ENCODE data around the gene SMTNL2.
"Not testable (repeated sequence)": the region's sequence is repeated elsewhere in the genome, so short reads cannot be mapped to it uniquely, and the experiment has no call there.

The SMTNL2 gene

DNA sequence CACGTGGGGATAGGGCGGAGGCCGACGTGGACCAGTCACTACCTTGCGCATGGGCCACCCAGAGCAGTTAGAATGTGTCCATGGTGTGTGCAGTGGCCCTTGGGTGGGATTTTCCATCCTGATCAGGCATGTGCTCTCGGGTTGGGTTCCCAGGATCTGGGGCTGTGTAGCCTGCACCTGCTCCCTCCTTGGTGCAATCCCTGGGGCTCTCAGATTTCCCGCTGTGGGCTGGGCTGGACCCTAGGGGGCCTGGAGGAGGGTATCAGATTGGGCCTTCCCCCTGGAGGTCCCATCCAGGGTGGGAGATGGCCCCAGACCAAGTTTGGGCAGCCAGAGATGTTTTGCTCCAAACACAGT lies 1.3 kb downstream of the SMTNL2 start:
- no peak for DNase-seq (ENCODE audit: low spot score)

DNA sequence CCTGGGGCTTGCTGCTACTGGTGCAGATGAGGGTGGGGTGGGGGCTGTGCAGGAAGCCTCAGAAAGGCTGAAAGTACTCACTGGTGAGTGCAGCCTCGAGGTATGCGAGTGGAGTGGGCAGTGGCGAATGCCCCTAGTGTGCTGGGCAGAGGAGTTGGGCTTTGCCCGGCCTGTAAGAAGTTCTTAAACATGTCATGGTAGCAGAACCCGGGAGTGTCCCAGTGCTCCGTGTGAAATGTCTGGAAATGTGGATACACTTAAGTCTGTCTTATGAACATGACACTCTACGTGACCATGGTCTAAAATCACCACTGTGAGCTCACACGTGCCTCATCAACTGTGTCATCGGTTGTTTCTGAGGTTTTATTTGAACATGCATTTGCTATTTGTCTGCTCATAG lies 1.7 kb downstream of the SMTNL2 start:
- no peak for DNase-seq (ENCODE audit: low spot score)

DNA sequence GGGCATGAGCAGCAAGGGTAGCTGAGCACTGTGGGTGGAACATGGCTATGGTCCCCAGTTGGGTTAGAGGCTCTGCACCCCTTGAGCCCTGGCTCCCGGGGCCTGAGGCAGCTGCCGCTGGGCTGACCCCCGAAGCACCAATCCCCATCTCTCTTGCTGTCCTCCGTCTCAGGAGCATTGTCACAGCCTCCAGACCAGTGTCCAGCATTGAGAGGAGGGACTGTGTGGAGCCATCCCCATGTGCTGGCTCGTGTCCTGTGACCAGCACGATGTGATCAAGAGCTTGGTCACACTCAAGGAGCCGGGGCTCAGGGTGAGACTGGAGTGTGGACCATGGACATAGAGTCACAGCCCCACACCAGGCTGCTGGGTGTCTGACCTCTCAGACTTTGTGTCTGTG lies 2.9 kb downstream of the SMTNL2 start:
- DNase-seq (ENCODE audit: low spot score): no peak

DNA sequence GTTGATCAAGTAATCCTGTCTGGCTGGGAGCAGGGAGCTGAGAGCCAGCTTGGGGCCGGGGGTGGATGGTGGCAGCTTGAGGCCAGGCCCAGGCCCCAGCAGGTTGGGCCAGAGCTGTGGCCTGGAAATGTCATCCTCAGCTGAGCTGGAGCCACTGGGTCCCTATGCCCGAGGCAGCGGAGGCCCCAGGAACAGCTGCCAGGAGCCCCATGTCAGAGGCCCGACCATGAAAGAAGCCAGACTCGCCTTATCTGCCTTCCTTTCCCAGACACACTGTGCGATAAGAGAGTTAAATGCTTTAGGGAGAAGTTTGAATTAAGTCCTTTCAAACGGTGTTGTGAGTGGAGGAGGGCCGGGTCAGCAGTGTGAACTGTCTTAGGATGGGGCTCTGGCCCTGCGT lies 3.5 kb downstream of the SMTNL2 start:
- DNase-seq (ENCODE audit: low spot score): no peak

DNA sequence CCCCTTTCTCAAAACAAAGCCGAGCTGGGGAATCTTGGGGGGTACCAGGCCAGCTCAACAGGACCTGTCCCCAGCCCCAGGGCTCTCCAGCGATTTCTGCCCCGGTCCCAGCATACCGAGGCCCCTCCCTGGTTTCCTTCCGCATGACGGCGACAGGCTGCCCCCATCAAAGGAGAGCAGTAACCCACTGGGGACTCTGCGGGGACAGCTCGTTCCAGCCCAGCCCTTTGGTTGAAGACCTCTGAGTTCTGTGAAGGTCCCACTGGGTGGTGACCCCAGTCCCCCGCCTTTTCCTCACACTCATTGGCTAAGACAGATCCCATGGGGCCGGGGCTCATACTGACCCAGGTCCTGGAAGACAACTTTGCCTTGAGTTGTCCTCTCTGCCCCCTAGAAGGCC lies 4.1 kb downstream of the SMTNL2 start:
- no peak for DNase-seq (ENCODE audit: low spot score)

DNA sequence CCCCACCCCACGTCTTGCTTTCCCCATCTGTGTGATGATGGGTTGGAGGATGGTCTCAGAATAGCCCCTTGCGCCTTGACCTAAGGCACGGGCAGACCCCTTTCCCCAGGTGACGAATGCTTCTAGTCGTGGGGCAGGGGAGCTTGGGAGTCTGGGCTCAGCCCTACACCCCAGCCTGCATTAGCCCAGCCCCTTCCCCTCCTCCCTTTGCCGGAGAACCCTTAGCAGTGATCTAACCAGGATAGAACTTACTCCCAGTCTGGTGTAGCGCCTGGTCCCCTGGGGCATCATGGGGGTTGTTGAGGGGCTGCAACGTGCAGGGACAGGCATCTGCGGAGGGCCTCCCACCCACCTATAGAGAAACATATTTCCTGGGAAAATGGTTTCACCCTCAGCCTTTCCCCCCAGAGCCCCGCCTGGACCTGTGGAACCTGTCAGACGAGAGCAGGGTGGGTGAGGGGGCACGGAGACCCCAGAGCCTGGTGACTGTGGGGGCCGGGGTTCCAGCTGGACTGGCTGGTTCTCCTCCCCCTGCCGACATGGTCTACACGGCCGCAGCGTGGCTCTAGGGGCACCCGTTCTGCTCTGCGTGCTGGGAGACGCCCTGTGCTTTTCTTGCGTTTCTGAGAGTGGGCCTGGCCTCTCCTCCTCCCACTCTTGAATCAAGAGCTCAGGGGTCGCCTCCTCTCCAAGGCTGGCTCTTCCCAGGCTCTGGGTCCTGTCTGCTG lies 4.7 kb downstream of the SMTNL2 start:
- DNase-seq (ENCODE audit: low spot score): no peak

DNA sequence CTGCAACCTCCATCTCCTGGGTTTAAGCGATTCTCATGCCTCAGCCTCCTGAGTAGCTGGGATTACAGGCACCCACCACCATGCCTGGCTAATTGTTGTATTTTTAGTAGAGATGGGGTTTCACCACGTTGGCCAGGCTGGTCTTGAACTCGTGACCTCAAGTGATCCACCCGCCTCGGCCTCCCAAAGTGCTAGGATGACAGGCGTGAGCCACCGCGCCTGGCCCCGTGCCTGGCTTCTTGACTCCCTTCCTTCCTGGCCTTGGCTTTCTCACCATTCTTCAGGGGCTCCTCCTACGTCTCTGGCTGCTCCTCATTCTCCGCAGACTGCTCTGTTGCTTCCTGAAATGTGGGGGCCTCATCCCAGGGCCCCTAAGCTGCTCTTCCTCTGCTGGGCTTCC lies 5.7 kb downstream of the SMTNL2 start:
- DNase-seq (ENCODE audit: low spot score): not testable (repeated sequence)

DNA sequence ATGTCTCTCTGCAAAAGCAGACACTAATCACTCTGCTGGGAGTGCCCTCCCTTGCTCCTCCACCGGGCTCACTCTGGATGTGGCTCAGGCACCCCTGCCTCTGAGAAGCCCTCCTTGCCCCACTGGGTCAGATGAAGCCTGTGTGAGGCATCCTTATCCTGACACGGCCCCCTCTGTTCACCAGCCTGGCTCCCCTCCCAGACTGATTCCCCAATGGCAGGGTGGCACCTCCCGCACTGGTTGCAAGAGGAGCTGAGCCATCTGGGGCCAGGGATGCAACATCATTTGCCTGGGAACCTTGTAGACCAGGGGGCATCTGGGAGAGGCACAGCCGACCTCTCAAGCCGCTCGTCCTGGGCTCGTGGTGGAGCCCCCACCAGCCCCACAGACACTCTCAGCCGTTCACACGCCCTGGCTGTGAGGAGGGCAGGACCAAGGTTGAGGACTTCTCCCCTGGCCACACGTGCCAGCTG lies 6.7 kb downstream of the SMTNL2 start:
- no peak for DNase-seq (ENCODE audit: low spot score)

DNA sequence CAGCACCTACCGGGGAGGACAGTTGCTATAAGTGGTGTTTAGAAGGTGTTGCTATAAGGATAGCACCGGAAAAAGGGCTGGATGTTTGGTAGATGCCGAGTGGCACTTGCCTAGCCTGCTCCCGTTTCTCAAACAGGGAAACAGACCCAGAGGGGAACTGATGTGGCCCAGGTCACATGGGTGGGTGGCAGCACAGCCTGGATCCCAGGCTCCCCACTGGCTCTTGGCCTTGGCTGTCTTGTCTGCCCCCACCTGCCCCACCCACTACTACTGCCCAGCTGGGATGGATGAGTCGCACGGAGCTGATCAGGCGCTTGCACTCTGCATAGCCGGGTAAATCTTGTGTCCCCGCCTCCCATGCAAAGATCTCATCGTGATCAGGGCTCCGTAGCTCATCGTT lies 7.2 kb downstream of the SMTNL2 start:
- DNase-seq (ENCODE audit: low spot score): no peak

DNA sequence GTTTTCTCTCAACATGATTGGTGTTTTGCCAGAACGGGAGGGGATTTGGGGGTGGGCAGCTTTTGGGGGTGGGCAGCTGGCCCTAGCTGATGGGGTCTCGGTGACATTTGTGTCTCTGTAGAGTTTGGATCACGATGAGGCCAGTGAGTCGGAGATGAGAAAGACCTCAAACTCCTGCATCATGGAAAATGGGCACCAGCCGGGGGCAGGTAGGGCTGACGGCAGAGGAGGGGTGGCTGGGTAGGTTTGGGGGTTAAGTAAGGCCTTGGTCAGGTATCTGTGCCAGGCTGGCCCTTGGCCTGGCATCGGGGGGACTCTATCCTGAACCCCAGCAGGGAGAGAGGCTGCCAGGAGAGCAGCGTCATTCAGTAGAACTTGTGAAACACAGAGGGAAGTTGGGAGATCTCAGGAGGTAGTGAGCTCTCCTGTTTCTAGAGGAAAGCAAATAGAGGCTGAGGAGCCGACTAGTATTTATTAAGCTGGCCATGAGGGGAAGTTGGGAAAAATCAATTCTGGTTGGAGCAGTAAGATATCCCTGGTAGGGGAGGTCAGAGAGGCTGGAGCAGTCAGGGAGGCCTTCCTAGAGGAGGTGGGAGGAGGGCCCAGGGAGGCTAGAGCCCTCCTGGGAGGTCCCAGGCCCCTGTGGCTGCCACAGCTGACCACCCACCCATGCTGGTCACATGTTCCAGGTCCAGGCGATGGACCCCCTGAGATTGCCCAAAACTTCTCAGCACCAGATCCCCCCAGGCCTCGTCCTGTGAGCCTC lies 8.1 kb downstream of the SMTNL2 start:
- DNase-seq (ENCODE audit: low spot score): no peak

DNA sequence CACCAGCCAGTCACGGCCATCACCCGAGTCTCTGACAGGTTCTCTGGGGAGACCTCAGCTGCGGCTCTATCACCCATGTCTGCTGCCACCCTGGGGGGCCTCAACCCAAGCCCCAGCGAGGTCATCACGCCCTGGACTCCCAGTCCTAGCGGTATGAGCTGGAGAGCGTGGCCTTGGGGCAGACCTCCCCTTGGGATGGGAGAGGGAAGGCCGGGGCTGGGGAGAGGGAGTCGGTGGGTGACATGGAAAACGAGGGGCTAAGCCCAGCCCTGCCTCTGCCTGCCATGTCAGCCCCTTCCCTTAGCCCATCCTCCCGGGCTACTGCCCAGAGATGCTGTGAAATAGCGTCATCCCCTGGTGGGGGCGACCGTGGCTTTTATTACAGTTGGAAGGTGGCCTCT lies 8.7 kb downstream of the SMTNL2 start:
- no peak for DNase-seq (ENCODE audit: low spot score)

DNA sequence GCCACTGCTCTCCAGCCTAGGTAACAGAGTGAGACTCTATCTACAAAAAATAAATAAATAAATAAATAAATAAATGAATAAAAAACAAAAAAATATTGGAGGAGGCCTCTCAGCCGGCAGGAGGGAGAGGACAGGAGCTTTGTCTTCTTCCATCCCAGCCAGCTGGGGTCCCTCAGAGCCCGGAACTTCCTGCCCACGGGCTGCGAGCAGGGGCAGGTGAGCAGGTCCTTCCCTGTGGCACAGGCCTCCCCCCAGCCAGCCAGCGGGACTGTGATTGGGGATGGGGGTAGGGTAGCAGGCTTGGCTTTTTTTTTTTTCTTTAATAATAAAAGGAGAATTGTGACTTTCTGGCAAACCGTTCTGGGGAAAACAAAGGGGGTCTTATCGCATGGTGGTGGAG lies 10.1 kb downstream of the SMTNL2 start:
- DNase-seq (ENCODE audit: low spot score): no peak

DNA sequence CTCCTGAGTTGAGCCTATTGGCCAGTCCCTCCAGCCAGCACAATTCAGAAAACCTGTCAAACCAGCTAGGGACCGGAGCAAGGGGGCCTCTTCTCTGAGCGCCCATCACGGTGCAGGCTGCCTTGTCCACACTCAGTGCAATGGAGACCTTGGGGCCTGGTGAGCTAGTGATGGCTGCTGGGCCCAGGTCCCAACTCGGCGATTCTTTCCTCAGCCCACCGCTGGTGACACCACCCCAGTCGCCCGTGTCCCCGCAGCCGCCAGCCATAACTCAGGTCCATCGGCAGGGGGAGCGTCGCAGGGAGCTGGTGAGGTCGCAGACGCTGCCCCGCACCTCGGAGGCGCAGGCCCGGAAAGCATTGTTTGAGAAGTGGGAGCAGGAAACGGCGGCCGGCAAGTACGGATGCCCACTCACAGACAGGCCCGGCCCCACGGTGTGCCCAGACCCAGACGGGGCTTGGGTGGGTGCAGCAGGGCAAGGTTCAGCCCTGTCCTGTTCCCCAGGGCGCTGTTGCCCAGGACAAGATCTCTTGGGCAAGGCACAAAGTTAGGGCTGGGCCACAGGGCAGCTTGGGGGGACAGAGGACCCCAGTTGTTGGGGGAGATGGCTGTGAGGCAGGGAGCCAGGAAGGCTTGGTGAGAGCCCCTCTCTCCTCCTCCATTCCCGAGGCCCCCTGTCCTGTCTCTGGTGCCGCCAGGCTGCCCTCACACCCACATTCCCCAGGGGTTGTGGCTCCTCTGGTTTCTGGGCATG lies 10.8 kb downstream of the SMTNL2 start:
- no peak for DNase-seq (ENCODE audit: low spot score)

DNA sequence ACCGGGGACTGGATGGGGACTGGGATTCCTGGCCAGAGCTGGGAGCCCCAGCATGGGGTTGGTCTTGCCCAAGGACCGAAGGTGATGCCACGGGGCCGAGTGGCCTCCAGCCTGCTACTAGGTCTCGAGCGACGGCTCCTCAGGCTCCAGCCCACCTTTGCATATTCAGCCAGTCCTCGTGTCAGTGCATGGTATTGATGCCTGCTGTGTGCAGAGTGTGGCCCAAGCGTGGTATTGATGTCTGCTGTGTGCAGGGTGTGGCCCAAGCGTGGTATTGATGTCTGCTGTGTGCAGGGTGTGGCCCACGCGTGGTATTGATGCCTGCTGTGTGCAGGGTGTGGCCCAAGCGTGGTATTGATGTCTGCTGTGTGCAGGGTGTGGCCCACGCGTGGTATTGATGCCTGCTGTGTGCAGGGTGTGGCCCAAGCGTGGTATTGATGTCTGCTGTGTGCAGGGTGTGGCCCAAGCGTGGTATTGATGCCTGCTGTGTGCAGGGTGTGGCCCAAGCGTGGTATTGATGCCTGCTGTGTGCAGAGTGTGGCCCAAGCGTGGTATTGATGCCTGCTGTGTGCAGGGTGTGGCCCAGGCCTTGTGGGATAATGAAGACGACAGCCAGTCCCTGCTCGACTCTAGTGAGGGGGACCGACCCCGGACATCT lies 11.5 kb downstream of the SMTNL2 start:
- DNase-seq (ENCODE audit: low spot score): not testable (repeated sequence)

DNA sequence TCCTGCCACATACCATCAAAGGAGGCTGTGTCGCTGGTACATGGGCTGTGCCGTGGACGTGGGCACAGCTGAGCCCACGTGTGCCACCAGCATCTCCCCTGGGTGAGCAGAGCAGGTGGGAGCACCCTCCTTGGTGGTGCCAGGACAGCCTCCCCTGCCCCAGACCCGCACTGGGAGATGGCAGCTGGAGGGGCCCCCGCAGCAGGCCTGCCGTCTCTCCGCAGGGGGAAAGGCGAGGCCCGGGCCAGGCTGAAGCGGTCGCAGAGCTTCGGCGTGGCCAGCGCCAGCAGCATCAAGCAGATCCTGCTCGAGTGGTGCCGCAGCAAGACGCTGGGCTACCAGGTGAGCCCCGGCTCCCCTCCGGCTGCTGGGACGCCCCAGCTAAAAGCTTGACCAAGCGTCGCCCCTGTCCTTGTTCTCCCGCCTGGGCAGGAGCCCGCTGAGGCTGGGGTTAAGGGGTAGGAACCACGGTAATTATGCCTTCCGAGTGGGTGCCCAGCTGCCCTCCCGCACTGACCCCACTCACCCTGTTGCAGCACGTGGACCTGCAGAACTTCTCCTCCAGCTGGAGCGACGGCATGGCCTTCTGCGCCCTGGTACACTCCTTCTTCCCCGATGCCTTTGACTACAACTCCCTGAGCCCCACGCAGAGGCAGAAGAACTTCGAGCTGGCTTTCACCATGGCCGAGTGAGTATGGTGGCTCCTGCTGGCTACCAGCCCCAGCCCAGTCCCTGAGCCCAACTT lies 12.5 kb downstream of the SMTNL2 start:
- DNase-seq (ENCODE audit: low spot score): no peak

DNA sequence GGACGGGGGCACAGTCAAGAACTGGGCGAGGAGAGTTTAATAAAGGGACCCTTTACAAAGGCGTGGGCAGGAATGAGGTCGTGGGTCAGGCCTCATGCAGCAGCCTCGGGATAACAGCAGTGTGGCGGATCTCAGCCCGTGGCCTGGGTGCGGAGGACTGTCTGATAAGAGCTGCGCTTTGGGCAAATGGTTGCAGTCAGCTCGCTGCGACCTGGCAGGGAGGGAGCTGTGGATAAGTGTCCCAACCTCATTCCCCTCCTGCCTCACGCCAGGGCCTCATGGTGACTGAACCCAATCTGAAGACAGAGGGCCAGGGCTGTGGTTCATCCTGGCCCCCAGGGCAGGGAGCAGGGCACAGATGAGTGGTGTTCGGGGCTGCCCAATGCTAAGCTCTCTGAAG lies 13.6 kb downstream of the SMTNL2 start:
- DNase-seq (ENCODE audit: low spot score): no peak

DNA sequence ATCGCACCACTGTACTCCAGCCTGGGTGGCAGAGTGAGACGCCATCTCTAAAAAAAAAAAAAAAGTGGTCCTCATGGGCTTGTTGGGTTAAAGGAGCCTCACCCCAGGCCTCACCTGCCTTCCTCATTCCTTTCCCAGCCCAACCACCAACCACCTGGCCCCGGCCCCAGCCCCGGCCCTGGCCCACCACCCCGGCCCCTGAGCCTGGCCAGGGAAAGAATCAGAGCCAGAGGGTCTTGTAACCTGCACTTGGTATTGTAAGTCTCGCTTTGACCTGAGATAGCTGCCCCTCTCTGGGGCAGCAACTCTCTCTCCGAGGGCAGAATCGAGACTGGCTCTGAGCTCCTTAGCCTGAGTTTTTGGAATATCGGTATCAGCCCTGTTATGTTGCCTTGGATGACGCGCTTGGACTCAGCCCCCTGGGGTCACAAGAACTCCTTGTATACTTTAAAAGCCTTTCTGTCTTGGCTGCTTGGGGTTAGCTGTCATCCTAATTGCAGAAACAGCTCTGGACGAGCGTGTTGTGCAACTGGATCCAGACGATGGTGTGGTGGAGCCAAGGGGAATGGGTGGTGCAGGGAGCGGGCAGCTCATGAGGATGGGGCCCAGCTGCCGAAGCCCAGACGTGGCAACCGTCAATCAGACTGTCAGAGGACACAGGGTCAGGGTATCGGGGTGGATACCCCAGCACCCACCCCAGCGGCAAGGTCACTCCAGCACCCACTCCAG lies 14.6 kb downstream of the SMTNL2 start:
- peak; percentile 66 for DNase-seq (ENCODE audit: low spot score)

DNA sequence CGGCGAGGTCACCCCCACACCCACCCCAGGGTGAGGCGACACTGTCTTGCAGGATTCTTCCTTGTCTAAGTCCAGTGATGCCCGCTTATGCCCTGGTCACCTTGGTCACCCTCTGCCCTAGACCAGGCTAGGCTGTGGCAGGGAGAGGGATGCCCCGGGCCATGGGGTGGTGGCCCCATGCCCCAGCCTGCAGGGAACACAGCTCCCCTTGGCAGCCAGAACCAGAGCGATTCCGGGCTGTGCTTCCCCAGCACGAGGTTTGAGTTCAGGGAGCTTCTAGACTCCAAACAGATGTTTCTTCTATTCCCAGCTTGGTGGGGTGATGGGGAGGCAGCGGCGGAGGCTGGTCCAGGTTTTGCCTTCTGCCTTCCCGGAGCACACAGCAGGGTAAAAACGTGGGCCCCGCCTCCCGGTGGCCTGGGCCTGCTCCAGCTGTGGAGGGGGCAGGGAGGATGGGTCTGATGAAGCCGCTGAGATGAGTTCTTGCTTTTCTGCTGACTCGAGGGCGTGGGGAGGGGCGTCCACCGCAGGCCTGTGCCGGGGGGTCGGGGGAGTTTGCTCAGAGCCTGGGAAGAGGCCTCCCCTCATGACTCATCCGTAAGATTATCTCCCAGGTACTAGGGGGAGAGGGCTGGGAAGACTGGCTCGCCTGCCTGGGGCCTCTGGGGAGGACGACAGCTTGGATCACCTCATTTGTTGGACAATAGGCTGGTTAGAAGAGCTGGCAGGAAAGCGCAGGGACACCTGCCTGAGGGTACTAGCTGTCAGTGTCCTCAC lies 15.4 kb downstream of the SMTNL2 start:
- no peak for DNase-seq (ENCODE audit: low spot score)

DNA sequence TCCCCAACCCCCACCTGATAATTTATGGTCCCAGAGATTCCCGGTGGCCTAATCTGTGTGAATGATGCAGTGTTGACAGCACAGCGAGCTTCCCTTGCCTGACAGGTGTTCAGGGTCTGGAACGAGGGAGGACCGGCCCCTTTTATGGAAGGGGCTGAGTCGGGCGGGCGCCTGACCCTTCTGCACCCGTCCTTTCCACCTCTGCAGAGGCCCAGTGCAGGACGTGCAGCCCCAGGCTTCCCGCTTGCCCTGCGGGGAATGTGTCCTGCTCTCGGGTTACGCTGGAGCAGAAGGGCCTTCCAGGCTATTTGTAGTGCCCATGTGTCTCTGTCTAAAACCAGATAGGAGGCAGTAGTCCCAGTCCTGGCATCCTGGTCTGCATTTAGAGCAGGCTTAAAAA lies 16.2 kb downstream of the SMTNL2 start:
- no peak for DNase-seq (ENCODE audit: low spot score)

DNA sequence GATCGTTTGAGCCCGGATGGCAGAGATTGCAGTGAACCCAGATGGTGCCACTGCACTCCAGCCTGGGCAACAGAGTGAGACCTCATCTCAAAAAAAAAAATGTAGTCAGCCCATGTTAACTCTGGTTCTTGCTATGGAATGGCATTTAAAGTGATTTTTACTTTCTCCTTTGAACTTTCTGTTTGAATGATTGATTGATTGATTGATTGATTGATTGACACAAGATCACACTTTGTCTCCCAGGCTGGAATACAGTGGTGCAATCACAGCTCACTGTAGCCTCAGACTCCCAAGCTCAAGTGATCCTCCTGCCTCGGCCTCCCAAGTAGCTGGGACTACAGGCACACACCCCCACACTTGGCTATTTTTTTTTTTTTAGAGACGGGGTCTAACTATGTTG lies 17.0 kb downstream of the SMTNL2 start:
- no peak for DNase-seq (ENCODE audit: low spot score)

Data from left forelimb (tissue), 1 donor.